Hepatocyte (in vitro differentiated cells): ENCODE measurements around the gene POP5. TPM values are rescaled to one million over a fixed set of nuclear protein-coding genes. Genes with fewer than 3 reads are reported as not detected.

Experiments
- DNase-seq: peaks from one replicate; pipeline ENCODE4 v3.0.0-alpha.2; 2016; ENCODE audit warnings: low spot score
- H2AFZ ChIP-seq: fragments of 200-600 bp; sonication (generic); 2 replicates; pipeline ENCODE4 v1.6.0; 2016; ENCODE audit warnings: antibody characterized with exemption, mild to moderate bottlenecking
- H3K27ac ChIP-seq: fragments of 200-600 bp; sonication (generic); 2 replicates; pipeline ENCODE4 v1.5.1; 2016; ENCODE audit warnings: mild to moderate bottlenecking
- H3K27me3 ChIP-seq: fragments of 200-600 bp; sonication (generic); 2 replicates; pipeline ENCODE4 v1.6.1; 2016
- H3K36me3 ChIP-seq: fragments of 200-600 bp; sonication (generic); replicated peaks from 2 replicates; pipeline ENCODE4 v1.5.1; 2016; ENCODE audit warnings: low read depth; ENCODE audit not compliant: insufficient read depth
- H3K4me1 ChIP-seq: fragments of 200-600 bp; sonication (generic); 2 replicates; pipeline ENCODE4 v1.5.1; 2016; ENCODE audit warnings: mild to moderate bottlenecking, moderate library complexity; ENCODE audit not compliant: insufficient read depth
- H3K4me2 ChIP-seq: fragments of 200-600 bp; sonication (generic); 2 replicates; pipeline ENCODE4 v1.6.0; 2016
- H3K4me3 ChIP-seq: fragments of 200-600 bp; sonication (generic); 2 replicates; pipeline ENCODE4 v1.5.1; 2016; ENCODE audit warnings: mild to moderate bottlenecking
- H3K79me2 ChIP-seq: fragments of 200-600 bp; sonication (generic); 2 replicates; pipeline ENCODE4 v1.6.0; 2017; ENCODE audit warnings: mild to moderate bottlenecking
- H3K9me2 ChIP-seq: fragments of 200-600 bp; sonication (generic); replicated peaks from 2 replicates; pipeline ENCODE4 v1.6.0; 2017; ENCODE audit warnings: mild to moderate bottlenecking; ENCODE audit not compliant: insufficient read depth
- H3K9me3 ChIP-seq: fragments of 200-600 bp; sonication (generic); 2 replicates; pipeline ENCODE4 v1.5.1; 2016; ENCODE audit warnings: low read depth, mild to moderate bottlenecking
- H4K20me1 ChIP-seq: fragments of 200-600 bp; sonication (generic); 2 replicates; pipeline ENCODE4 v1.6.0; 2016; ENCODE audit warnings: mild to moderate bottlenecking; ENCODE audit not compliant: insufficient read depth, poor library complexity, severe bottlenecking
- CTCF ChIP-seq: fragments of 200-600 bp; sonication (generic); IDR thresholded peaks from 2 replicates; pipeline ENCODE4 v1.5.1; 2016; ENCODE audit warnings: antibody characterized with exemption, mild to moderate bottlenecking; ENCODE audit not compliant: poor library complexity
- EZH2 ChIP-seq: fragments of 200-600 bp; sonication (generic); IDR thresholded peaks from 2 replicates; pipeline ENCODE4 v1.6.1; 2016; ENCODE audit warnings: antibody characterized with exemption, mild to moderate bottlenecking, borderline replicate concordance
- EZH2phosphoT487 ChIP-seq: fragments of 200-600 bp; sonication (generic); IDR thresholded peaks from one replicate; pipeline ENCODE4 v1.6.1; 2018; ENCODE audit warnings: antibody characterized with exemption, mild to moderate bottlenecking, low read depth, moderate library complexity; ENCODE audit not compliant: unreplicated experiment, severe bottlenecking
- WGBS: methylation state at CpG from one replicate; pipeline ENCODE4 v1.1.6; 2016; ENCODE audit warnings: low lambda C conversion rate; ENCODE audit errors: missing lambda C conversion rate; 5-methylcytosine and 5-hydroxymethylcytosine counted together
- polyA plus RNA-seq: library from polyadenylated mRNA; unstranded; fragments of >200 nt; fragmentation: Nextera tagmentation; extraction: Ambion mirVana; gene quantifications from 2 replicates; pipeline ENCODE4 v1.2.1, GENCODE V29; 2016
- total RNA-seq: library from RNA; depleted of rRNA; stranded (reverse); fragments of >200 nt; gene quantifications from 2 replicates; pipeline ENCODE4 v1.2.3, GENCODE V29; 2014

POP5 gene
- total and polyA plus RNA-seq, 2 experiments from 2014 or later, result 29.3 to 51.1 TPM

GRCh38 chr12:120573560-120573959, 7.6 kb downstream of the POP5 start:
- Histone ChIP-seq H3K9me3 (no peaks in the 10 kb centered on the region), H3K27ac (no peak overlapping the region), H3K9me2 (no peaks in the 10 kb centered on the region), H4K20me1 (peaks cover 2% of the 10 kb centered on the region), H3K4me1 (no peaks in the 10 kb centered on the region), H3K36me3 (no peaks in the 10 kb centered on the region), H3K27me3 (no peaks in the 10 kb centered on the region), H3K4me2 (no peak overlapping the region), H3K4me3 (no peak overlapping the region), H2AFZ (no peak overlapping the region), H3K79me2 (peaks cover 13% of the 10 kb centered on the region)
- no peak for DNase-seq
- 96% methylated on average over 6 of the region's 6 CpGs for WGBS
- TF ChIP-seq EZH2 (no peak), EZH2phosphoT487 (no peak), CTCF (no peak)

- H3K4me3 ChIP-seq, result no peak overlapping the region
- WGBS, result 82% methylated on average over 5 of the region's 5 CpGs
- H3K27me3 ChIP-seq, result no peaks in the 10 kb centered on the region
- no peak overlapping the region for H2AFZ ChIP-seq
- H3K4me1 ChIP-seq, result no peaks in the 10 kb centered on the region
- no peaks in the 10 kb centered on the region for H3K36me3 ChIP-seq
- H3K27ac ChIP-seq, result peak overlapping the region; percentile 35
- TF ChIP-seq EZH2phosphoT487 (no peak), EZH2 (no peak), CTCF (no peak)
- no peak overlapping the region for H3K4me2 ChIP-seq
- peaks cover 2% of the 10 kb centered on the region for H4K20me1 ChIP-seq
- H3K79me2 ChIP-seq, result peaks cover 11% of the 10 kb centered on the region
- DNase-seq, result peak; percentile 54
- H3K9me2 ChIP-seq, result no peaks in the 10 kb centered on the region
- H3K9me3 ChIP-seq, result no peaks in the 10 kb centered on the region
These were observed 9.9 kb downstream of the POP5 start for GRCh38 chr12:120571299-120571698.

- no peak for TF ChIP-seq EZH2phosphoT487
- TF ChIP-seq EZH2, result no peak
- no peak for TF ChIP-seq CTCF
- Histone ChIP-seq H3K4me3 (no peak overlapping the region), H3K27ac (no peak overlapping the region), H3K9me2 (no peaks in the 10 kb centered on the region), H3K27me3 (no peaks in the 10 kb centered on the region), H3K4me2 (no peak overlapping the region), H4K20me1 (peaks cover 3% of the 10 kb centered on the region), H3K79me2 (peaks cover 21% of the 10 kb centered on the region), H2AFZ (no peak overlapping the region), H3K4me1 (no peaks in the 10 kb centered on the region), H3K9me3 (no peaks in the 10 kb centered on the region), H3K36me3 (peaks cover 5% of the 10 kb centered on the region)
- WGBS, result 98% methylated on average over 11 of the region's 11 CpGs
- no peak for DNase-seq
These were observed 17.7 kb downstream of the POP5 start for GRCh38 chr12:120563495-120563894.

GRCh38 chr12:120562906-120563305, 18.3 kb downstream of the POP5 start:
- H3K4me1 ChIP-seq, result no peaks in the 10 kb centered on the region
- no peaks in the 10 kb centered on the region for H3K9me3 ChIP-seq
- H3K9me2 ChIP-seq, result no peaks in the 10 kb centered on the region
- H3K79me2 ChIP-seq, result peaks cover 21% of the 10 kb centered on the region
- H2AFZ ChIP-seq, result no peak overlapping the region
- TF ChIP-seq EZH2 (no peak), CTCF (no peak), EZH2phosphoT487 (no peak)
- H3K36me3 ChIP-seq, result peaks cover 5% of the 10 kb centered on the region
- H3K27me3 ChIP-seq, result no peaks in the 10 kb centered on the region
- DNase-seq, result no peak
- 88% methylated on average over 8 of the region's 8 CpGs for WGBS
- no peak overlapping the region for H3K4me3 ChIP-seq
- peaks cover 3% of the 10 kb centered on the region for H4K20me1 ChIP-seq
- H3K4me2 ChIP-seq, result no peak overlapping the region
- H3K27ac ChIP-seq, result no peak overlapping the region
